Measurements from ENCODE around the gene RNU6-1.

The RNU6-1 gene

GRCh38 chr15:67852418-67852817 lies 12.6 kb upstream of the RNU6-1 start:
- in situ Hi-C loops (cut with HindIII; ENCODE audit: low sequenced_read_pairs): no loop called here
- TF ChIP-seq, protein P1, sequence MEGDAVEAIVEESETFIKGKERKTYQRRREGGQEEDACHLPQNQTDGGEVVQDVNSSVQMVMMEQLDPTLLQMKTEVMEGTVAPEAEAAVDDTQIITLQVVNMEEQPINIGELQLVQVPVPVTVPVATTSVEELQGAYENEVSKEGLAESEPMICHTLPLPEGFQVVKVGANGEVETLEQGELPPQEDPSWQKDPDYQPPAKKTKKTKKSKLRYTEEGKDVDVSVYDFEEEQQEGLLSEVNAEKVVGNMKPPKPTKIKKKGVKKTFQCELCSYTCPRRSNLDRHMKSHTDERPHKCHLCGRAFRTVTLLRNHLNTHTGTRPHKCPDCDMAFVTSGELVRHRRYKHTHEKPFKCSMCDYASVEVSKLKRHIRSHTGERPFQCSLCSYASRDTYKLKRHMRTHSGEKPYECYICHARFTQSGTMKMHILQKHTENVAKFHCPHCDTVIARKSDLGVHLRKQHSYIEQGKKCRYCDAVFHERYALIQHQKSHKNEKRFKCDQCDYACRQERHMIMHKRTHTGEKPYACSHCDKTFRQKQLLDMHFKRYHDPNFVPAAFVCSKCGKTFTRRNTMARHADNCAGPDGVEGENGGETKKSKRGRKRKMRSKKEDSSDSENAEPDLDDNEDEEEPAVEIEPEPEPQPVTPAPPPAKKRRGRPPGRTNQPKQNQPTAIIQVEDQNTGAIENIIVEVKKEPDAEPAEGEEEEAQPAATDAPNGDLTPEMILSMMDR (IDR thresholded peaks at IDR 0.05; ENCODE audit: low read depth, low read length): no peak
- no peak for DNase-seq (ENCODE audit: low read depth, low spot score)

DNA sequence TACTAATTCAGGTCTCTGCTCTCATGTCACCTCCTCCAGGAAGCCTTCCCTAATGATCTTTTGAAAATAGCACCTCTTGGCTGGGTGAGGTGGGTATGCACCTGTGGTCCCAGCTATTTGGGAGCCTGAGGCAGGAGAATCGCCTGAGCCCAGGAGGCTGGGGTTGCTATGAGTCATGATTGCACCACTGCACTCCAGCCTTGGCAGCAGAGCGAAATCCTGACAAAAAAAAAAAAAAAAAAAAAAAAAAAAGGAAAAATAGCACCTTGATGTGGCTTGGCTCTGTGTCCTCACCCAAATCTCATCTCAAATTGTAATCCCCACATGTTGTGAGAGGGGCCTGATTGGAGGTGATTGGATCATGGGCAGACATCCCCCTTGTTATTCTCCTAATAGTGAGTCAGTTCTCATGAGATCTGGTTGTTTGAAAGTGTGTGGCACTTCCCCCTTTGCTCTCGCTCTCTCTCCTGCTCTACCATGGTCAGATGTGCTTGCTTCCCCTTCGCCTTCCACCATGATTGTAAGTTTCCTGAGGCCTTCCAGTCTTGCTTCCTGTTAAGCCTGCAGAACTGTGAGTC lies 11.2 kb upstream of the RNU6-1 start:
- in situ Hi-C loops (cut with HindIII; ENCODE audit: low sequenced_read_pairs): no loop called here
- no peak overlapping the region for H3K4me3 ChIP-seq (ENCODE audit: low read depth, low read length)
- no peak for DNase-seq (ENCODE audit: low read depth, low spot score)
- TF ChIP-seq, protein P1 (IDR thresholded peaks at IDR 0.05; ENCODE audit: low read depth, low read length): no peak

More at GRCh38 chr15:67852418-67852817, 12.6 kb upstream of the RNU6-1 start:
- H3K4me3 ChIP-seq (ENCODE audit: low read depth, low read length): no peak overlapping the region

DNA sequence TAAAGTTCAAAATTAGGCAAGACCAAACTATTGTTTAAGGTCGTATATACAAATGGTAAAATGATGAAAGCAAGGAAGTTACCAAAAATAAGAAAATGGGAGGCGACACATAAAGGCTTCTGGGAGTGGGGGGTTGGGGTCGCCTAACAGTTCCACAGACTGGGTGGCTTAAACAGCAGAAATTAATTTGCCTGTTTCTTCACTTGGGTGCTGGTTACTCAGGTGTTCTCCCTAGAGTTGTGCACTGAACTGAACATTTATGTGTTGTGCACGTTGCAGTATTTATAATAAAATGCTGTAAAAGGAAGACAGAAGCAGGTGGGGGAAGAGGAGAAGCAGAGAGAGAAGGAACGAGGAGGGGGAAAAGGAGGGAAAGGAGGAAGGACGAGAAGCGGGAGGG lies 10.5 kb upstream of the RNU6-1 start:
- in situ Hi-C loops (cut with HindIII; ENCODE audit: low sequenced_read_pairs): no loop called here
- TF ChIP-seq, protein P1 (IDR thresholded peaks at IDR 0.05; ENCODE audit: low read depth, low read length): no peak
- no peak for DNase-seq (ENCODE audit: low read depth, low spot score)
- no peak overlapping the region for H3K4me3 ChIP-seq (ENCODE audit: low read depth, low read length)

DNA sequence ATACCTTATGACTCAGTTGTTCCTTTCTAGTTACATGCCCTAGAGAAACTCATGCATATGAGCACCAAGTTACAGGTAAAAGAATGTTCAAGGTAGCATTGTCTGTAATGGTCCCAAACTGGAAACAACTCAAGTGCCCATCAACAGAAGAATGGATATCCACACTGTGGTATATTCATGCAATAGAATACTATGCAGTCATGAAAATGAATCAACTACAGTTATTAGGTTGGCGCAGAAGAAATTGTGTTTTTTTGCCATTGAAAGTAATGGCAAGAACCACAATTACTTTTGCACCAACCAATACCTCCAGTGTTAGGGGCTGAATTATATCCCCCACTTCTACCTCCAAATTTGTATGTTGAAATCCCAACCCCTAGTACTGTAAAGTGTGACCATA lies 9.7 kb upstream of the RNU6-1 start:
- DNase-seq (ENCODE audit: low read depth, low spot score): no peak
- H3K4me3 ChIP-seq (ENCODE audit: low read depth, low read length): no peak overlapping the region
- TF ChIP-seq, protein P1 (IDR thresholded peaks at IDR 0.05; ENCODE audit: low read depth, low read length): no peak
- in situ Hi-C loops (cut with HindIII; ENCODE audit: low sequenced_read_pairs): no loop called here

- no peak for DNase-seq (ENCODE audit: low read depth, low spot score)
- TF ChIP-seq, protein P1 (IDR thresholded peaks at IDR 0.05; ENCODE audit: low read depth, low read length): no peak
- in situ Hi-C loops (cut with HindIII; ENCODE audit: low sequenced_read_pairs): no loop called here
- no peak overlapping the region for H3K4me3 ChIP-seq (ENCODE audit: low read depth, low read length)
Observed at GRCh38 chr15:67845974-67846373, 6.1 kb upstream of the RNU6-1 start.

GRCh38 chr15:67843571-67844387 lies 3.9 kb upstream of the RNU6-1 start:
- in situ Hi-C loops (cut with HindIII; ENCODE audit: low sequenced_read_pairs): no loop called here

More at GRCh38 chr15:67843571-67844387, 3.9 kb upstream of the RNU6-1 start:
- peak; percentile 29 for DNase-seq (ENCODE audit: low read depth, low spot score)
- no peak overlapping the region for H3K4me3 ChIP-seq (ENCODE audit: low read depth, low read length)
- TF ChIP-seq, protein P1 (IDR thresholded peaks at IDR 0.05; ENCODE audit: low read depth, low read length): no peak
